ENCODE measurements around the gene MCCC1.
"Not testable (repeated sequence)": the region's sequence is repeated elsewhere in the genome, so short reads cannot be mapped to it uniquely, and the experiment has no call there.

MCCC1 gene

GRCh38 chr3:183099026-183099837 is at the start of gene MCCC1:
Gene MCCC1 (minus strand): TSS chr3:183099496. CDS start chr3:183099440, 56 bp downstream.
- DNase-seq (ENCODE audit: low read depth in 1 of 2, low spot score in 1 of 2) = peak; percentile 92

DNA sequence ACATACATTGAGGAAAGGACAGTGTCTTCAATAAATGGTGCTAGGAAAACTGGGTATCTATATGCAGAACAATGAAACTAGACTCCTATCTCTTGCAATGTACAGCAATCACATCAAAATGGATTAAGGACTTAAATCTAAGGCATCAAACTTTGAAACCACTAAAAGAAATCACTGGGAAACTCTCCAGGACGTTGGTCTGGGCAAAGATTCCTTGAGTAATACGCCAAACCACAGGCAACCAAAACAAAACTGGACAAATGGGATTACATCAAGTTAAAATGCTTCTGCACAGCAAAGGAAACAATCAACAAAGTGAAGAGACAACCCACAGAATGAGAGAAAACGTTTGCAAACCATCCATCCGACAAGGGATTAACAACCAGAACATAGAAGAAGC is 48.8 kb upstream of the MCCC1 start:
- DNase-seq (ENCODE audit: low read depth in 1 of 2, low spot score in 1 of 2) = no peak

- no peak for DNase-seq (ENCODE audit: low read depth in 1 of 2, low spot score in 1 of 2)
Observed at GRCh38 chr3:183144363-183144762, 45.1 kb upstream of the MCCC1 start.

GRCh38 chr3:183142199-183142598 is 42.9 kb upstream of the MCCC1 start:
- DNase-seq (ENCODE audit: low read depth in 1 of 2, low spot score in 1 of 2) = no peak

- no peak for DNase-seq (ENCODE audit: low read depth in 1 of 2, low spot score in 1 of 2)
Observed at GRCh38 chr3:183134844-183135243, 35.5 kb upstream of the MCCC1 start.

DNA sequence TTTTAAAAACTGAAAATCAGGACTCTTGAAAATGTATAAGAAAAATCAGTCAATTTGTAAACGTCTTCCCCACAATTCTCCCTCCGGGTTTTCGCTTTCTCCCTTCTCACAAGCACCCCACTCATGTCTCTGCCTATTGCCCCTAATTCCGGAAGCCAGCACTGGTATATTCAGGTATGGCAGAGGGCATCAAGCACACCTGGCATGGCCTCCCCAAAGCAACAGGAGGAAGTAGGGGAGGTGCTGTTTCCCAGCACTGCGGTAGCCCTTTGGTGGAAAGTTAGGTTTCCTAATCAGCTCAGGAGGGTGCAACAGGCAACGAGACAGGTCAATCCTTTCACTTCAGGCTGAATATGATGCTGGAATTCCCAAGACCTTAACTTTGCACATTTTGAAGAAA is 33.1 kb upstream of the MCCC1 start:
- DNase-seq (ENCODE audit: low read depth in 1 of 2, low spot score in 1 of 2) = no peak

GRCh38 chr3:183131735-183132134 is 32.4 kb upstream of the MCCC1 start:
- no peak for DNase-seq (ENCODE audit: low read depth in 1 of 2, low spot score in 1 of 2)

- DNase-seq (ENCODE audit: low read depth in 1 of 2, low spot score in 1 of 2) = no peak
Observed at GRCh38 chr3:183131186-183131725, 32.0 kb upstream of the MCCC1 start.

- no peak for DNase-seq (ENCODE audit: low read depth in 1 of 2, low spot score in 1 of 2)
Observed at GRCh38 chr3:183129243-183129642, 29.9 kb upstream of the MCCC1 start.

GRCh38 chr3:183128709-183129108 is 29.4 kb upstream of the MCCC1 start:
- no peak for DNase-seq (ENCODE audit: low read depth in 1 of 2, low spot score in 1 of 2)

DNA sequence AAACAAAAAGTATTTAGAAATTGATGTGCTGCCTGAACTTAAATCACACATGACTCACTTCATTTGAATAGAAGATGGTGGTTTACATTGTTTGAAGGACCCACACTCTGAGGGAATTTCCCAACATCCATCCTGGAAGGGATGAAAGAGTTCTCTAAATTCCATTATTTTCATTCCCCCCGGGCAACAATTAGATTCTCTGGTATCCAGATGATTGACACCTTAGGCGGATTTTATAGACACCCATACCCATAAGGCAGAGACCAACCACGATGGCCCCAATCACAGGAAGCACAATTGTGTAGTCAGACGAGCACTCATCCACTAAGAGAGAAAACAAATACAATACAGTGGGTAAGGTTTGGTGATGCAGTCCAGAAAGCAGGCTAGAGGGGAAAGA is 24.6 kb upstream of the MCCC1 start:
- no peak for DNase-seq (ENCODE audit: low read depth in 1 of 2, low spot score in 1 of 2)

- no peak for DNase-seq (ENCODE audit: low read depth in 1 of 2, low spot score in 1 of 2)
Observed at GRCh38 chr3:183122257-183122932, 23.1 kb upstream of the MCCC1 start.

GRCh38 chr3:183120538-183121215 is 21.4 kb upstream of the MCCC1 start:
- DNase-seq (ENCODE audit: low read depth in 1 of 2, low spot score in 1 of 2) = no peak

DNA sequence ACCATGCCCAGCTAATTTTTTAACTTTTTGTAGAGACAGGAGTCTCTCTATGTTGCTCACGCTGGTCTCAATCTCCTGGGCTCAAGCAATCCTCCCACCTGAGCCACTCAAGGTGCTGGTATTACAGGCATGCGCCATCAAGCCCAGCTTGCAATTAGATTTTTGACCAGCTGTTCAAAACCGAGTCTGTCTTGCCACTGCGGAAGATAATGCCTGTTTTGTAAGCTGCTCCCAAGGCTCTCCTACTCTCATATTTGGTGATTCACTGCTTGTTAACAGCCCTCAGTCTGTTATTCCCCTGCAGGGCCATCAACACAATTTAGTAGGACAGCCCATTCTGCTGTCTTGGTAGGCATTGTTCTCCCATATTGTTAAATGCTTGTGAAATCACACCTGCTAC is 17.8 kb upstream of the MCCC1 start:
- DNase-seq (ENCODE audit: low read depth in 1 of 2, low spot score in 1 of 2) = no peak

DNA sequence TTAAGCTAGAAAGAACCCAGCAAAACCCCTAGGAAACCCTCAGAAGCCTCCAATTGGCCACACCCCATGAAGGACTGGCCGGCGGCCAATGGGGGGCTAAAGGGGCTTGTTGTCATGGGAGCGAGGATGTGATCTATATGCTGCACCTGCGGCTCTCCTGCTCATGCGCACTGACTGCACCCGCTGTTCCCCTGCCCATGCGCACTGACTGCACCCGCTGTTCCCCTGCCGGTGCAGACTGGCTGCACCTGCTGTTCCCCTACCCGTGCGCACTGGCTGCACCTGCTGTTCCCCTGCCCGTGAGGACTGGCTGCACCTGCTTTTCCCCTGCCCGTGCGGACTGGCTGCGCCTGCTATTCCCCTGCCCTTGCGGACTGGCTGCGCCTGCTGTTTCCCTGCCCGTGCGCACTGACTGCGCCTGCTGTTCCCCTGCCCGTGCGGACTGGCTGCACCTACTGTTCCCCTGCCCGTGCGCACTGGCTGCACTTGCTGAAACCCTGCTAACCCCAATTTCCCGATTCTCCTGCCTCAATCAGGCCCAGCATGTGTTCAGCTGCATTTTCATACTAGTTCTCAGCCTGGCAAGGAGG is 16.8 kb upstream of the MCCC1 start:
- DNase-seq (ENCODE audit: low read depth in 1 of 2, low spot score in 1 of 2) = peak; percentile 7 to 37

GRCh38 chr3:183114384-183115178 is 15.3 kb upstream of the MCCC1 start:
- DNase-seq (ENCODE audit: low read depth in 1 of 2, low spot score in 1 of 2) = no peak

DNA sequence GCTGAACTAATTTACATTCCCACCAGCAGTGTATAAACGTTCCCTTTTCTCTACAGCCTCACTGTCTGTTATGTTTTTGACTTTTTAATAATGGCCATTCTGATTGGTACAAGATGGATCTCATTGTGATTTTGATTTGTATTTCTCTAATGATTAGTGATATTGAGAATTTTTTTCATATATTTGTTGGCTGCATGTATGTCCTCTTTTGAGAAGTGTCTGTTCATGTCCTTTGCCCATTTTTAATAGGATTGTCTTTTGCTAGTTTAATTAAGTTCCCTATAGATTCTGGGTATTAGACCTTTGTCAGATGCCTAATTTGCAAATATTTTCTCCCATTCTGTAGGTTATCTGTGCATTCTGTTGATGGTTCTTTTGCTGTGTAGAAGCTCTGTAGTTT is 10.6 kb upstream of the MCCC1 start:
- not testable (repeated sequence) for DNase-seq (ENCODE audit: low read depth in 1 of 2, low spot score in 1 of 2)

GRCh38 chr3:183108470-183108869 is 9.2 kb upstream of the MCCC1 start:
- DNase-seq (ENCODE audit: low read depth in 1 of 2, low spot score in 1 of 2) = no peak

GRCh38 chr3:183108001-183108449 is 8.7 kb upstream of the MCCC1 start:
- no peak for DNase-seq (ENCODE audit: low read depth in 1 of 2, low spot score in 1 of 2)

DNA sequence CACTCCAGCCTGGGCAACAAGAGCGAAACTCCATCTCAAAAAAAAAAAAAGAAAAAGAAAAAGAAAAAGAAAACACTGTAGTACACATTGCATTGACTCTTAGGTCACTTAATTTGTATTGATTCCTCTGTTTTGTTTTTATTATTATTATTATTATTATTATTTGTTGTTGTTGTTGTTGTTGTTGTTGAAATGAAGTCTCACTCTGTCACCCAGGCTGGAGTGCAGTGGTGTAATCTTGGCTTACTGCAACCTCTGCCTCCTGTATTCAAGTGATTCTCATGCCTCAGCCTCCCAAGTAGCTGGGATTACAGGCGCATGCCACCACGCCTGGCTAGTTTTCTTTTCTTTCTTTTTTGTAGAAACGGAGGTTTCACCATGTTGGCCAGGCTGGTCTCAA is 8.1 kb upstream of the MCCC1 start:
- DNase-seq (ENCODE audit: low read depth in 1 of 2, low spot score in 1 of 2) = not testable (repeated sequence)
